ENCODE data around the gene ADH4. TPM values are rescaled to one million over a fixed set of nuclear protein-coding genes. Genes with fewer than 3 reads are reported as not detected.

ADH4 gene
- total RNA-seq, 1 experiment from 2014 or later, result not detected

DNA sequence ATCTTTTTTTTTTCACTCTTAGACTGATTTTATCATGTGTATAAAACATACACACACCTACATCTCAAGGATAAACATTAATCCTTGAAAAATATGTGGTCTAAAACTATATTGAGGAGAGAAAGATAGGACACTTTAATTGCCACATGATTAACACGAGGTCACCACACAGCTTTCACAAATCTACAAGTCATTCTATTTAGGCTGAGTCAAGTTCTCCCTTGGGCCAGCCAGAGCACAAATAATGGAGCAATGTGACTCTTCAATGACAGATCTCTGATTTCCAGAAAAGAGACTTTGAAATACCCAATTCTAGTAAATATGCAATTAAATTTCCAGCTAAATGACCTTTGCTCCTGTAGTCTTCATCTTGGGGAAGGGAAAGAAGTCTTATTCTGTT is 12.9 kb upstream of the ADH4 start:
- H3K9me3 ChIP-seq (ENCODE audit: control insufficient read depth, low read depth, low read length), result no peaks in the 10 kb centered on the region
- no peak overlapping the region for H3K27ac ChIP-seq (ENCODE audit: insufficient read length, low read depth, low read length)
- Mint-ChIP-seq H3K27ac (no peak overlapping the region; a peak in 1 of 7 replicates), H3K36me3 (ENCODE audit: insufficient read depth in 1 of 3, low read depth in 3 of 3) (peaks cover 0 to 3% (median 0%) of the 10 kb centered on the region in 3 experiments; a peak in 2 of 7 replicates), H3K27me3 (ENCODE audit: low read depth) (no peaks in the 10 kb centered on the region), H3K4me3 (no peak overlapping the region), H3K9me3 (peaks cover 0 to 9% of the 10 kb centered on the region in 2 experiments; a peak in 3 of 5 replicates), H3K4me1 (no peaks in the 10 kb centered on the region)
- no peak overlapping the region for H3K18ac ChIP-seq (ENCODE audit: insufficient read length, low read depth, low read length)
- no peak overlapping the region for H2BK5ac ChIP-seq (ENCODE audit: insufficient read length, low read length)
- no peaks in the 10 kb centered on the region for H4K20me1 ChIP-seq (ENCODE audit: control insufficient read depth, insufficient read depth, insufficient read length)
- TF ChIP-seq, protein P1, sequence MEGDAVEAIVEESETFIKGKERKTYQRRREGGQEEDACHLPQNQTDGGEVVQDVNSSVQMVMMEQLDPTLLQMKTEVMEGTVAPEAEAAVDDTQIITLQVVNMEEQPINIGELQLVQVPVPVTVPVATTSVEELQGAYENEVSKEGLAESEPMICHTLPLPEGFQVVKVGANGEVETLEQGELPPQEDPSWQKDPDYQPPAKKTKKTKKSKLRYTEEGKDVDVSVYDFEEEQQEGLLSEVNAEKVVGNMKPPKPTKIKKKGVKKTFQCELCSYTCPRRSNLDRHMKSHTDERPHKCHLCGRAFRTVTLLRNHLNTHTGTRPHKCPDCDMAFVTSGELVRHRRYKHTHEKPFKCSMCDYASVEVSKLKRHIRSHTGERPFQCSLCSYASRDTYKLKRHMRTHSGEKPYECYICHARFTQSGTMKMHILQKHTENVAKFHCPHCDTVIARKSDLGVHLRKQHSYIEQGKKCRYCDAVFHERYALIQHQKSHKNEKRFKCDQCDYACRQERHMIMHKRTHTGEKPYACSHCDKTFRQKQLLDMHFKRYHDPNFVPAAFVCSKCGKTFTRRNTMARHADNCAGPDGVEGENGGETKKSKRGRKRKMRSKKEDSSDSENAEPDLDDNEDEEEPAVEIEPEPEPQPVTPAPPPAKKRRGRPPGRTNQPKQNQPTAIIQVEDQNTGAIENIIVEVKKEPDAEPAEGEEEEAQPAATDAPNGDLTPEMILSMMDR (conservative IDR thresholded peaks at IDR 0.05), result no peak
- no peak overlapping the region for H3K23ac ChIP-seq (ENCODE audit: insufficient read length, low read depth, low read length)
- H4K5ac ChIP-seq (ENCODE audit: insufficient read length, low read depth, low read length), result no peak overlapping the region
- no peak overlapping the region for H4K91ac ChIP-seq (ENCODE audit: insufficient read length, low read depth, low read length)
- H3K4ac ChIP-seq (ENCODE audit: low read depth, low read length), result no peak overlapping the region
- no peak overlapping the region for H2BK15ac ChIP-seq (ENCODE audit: low read depth, low read length)
- H3K27me3 ChIP-seq (ENCODE audit: insufficient read depth, low read length), result no peaks in the 10 kb centered on the region; the same call in 1 of the 2 replicates
- H2AK5ac ChIP-seq (ENCODE audit: insufficient read length, low read length), result no peak overlapping the region
- no CpG with 5 or more reads among the region's 1 CpG for WGBS (ENCODE audit: extremely low coverage, insufficient read length, low lambda C conversion rate)
- H2AFZ ChIP-seq (ENCODE audit: low read length), result no peak overlapping the region
- H4K8ac ChIP-seq (replicated peaks; ENCODE audit: insufficient read length, low read depth, low read length), result no peak overlapping the region
- no peak overlapping the region for H3K56ac ChIP-seq (ENCODE audit: insufficient read length, low read depth, low read length)
- no peak overlapping the region for H3K14ac ChIP-seq (ENCODE audit: insufficient read depth, low read length)
- DNase-seq, result no peak
- H2BK12ac ChIP-seq (ENCODE audit: insufficient read length, low read depth, low read length), result no peak overlapping the region
- no peaks in the 10 kb centered on the region for H3K4me1 ChIP-seq (ENCODE audit: insufficient read depth, low read length)
- H3K4me2 ChIP-seq (ENCODE audit: insufficient read depth, insufficient read length, low read length), result no peak overlapping the region
- H3T11ph ChIP-seq (ENCODE audit: low read length), result no peak overlapping the region
- H2BK120ac ChIP-seq (ENCODE audit: low read depth, low read length, poor library complexity, severe bottlenecking), result no peak overlapping the region
- H2BK20ac ChIP-seq (ENCODE audit: low read depth, low read length, poor library complexity, severe bottlenecking), result no peak overlapping the region
- no peak overlapping the region for H3K9ac ChIP-seq (ENCODE audit: extremely low read depth, insufficient read length, low read length)
- H3K79me2 ChIP-seq (ENCODE audit: insufficient read depth, low read length), result no peaks in the 10 kb centered on the region
- no peaks in the 10 kb centered on the region for H3K23me2 ChIP-seq (ENCODE audit: insufficient read length, low read depth, low read length, poor library complexity, severe bottlenecking)
- no peaks in the 10 kb centered on the region for H3K79me1 ChIP-seq (ENCODE audit: insufficient read depth, low read depth, low read length, poor library complexity, severe bottlenecking)
